Right hindlimb (tissue), 1 donor: ENCODE results near the gene LTA.

Experiments
- DNase-seq: peaks from one replicate; pipeline ENCODE4 v3.0.0-alpha.2; 2018

Gene LTA

GRCh38 chr6:31572041-31572911 lies at the start of gene LTA:
LTA (plus strand) TSS chr6:31572289; CDS start chr6:31572743, 454 bp downstream.
- no peak for DNase-seq

GRCh38 chr6:31525553-31525931 lies 46.5 kb upstream of the LTA start:
- DNase-seq, result no peak

- no peak for DNase-seq
These were observed 46.0 kb upstream of the LTA start for GRCh38 chr6:31525932-31526591.

- DNase-seq, result no peak
These were observed 43.7 kb upstream of the LTA start for GRCh38 chr6:31528307-31528777.

- no peak for DNase-seq
These were observed 43.2 kb upstream of the LTA start, which contains the start of gene MCCD1 for GRCh38 chr6:31528821-31529328. MCCD1 (plus strand) TSS chr6:31528962; CDS start chr6:31529015, 53 bp downstream.

GRCh38 chr6:31529329-31530150 lies 42.5 kb upstream of the LTA start:
- DNase-seq, result no peak

- DNase-seq, result no peak
These were observed 41.4 kb upstream of the LTA start for GRCh38 chr6:31530659-31531058.

GRCh38 chr6:31531162-31531561 lies 40.9 kb upstream of the LTA start:
- no peak for DNase-seq

GRCh38 chr6:31531771-31532643 lies 40.1 kb upstream of the LTA start:
- DNase-seq, result no peak

GRCh38 chr6:31532644-31533454 lies 39.2 kb upstream of the LTA start:
- no peak for DNase-seq

GRCh38 chr6:31533455-31533841 lies 38.6 kb upstream of the LTA start:
- no peak for DNase-seq

- DNase-seq, result no peak
These were observed 38.1 kb upstream of the LTA start for GRCh38 chr6:31534011-31534410.

GRCh38 chr6:31534521-31535040 lies 37.5 kb upstream of the LTA start:
- no peak for DNase-seq

- DNase-seq, result no peak
These were observed 36.4 kb upstream of the LTA start for GRCh38 chr6:31535538-31536324.

- DNase-seq, result no peak
These were observed 33.2 kb upstream of the LTA start for GRCh38 chr6:31538805-31539400.

- no peak for DNase-seq
These were observed 31.4 kb upstream of the LTA start for GRCh38 chr6:31540640-31541039.

GRCh38 chr6:31541059-31541657 lies 30.9 kb upstream of the LTA start:
- peak; percentile 46 for DNase-seq

- DNase-seq, result peak; percentile 97
These were observed 30.2 kb upstream of the LTA start, which contains the start of gene DDX39B for GRCh38 chr6:31541658-31542521. DDX39B (minus strand) TSS chr6:31542003; CDS start chr6:31540532, 1,471 bp downstream.
